Endodermal cell (in vitro differentiated cells): ENCODE data around the gene HSPH1. TPM values are rescaled to one million over a fixed set of nuclear protein-coding genes. Genes with fewer than 3 reads are reported as not detected.

Experiments used
- DNase-seq: peaks from one replicate; pipeline ENCODE4 v3.0.0-alpha.2; 2017
- H3K27ac ChIP-seq: 2 replicates; pipeline ENCODE4 v1.5.1; 2013; ENCODE audit warnings: mild to moderate bottlenecking, low read depth, low read length, moderate library complexity
- H3K27me3 ChIP-seq: 2 replicates; pipeline ENCODE4 v1.6.1; 2013; ENCODE audit warnings: mild to moderate bottlenecking, low read length, moderate library complexity; ENCODE audit not compliant: insufficient read depth, control insufficient read depth, poor library complexity, severe bottlenecking
- H3K36me3 ChIP-seq: 2 replicates; pipeline ENCODE4 v1.7.0; 2013; ENCODE audit warnings: mild to moderate bottlenecking, low read length, moderate library complexity; ENCODE audit not compliant: control insufficient read depth, insufficient read depth
- H3K4me1 ChIP-seq: one replicate; pipeline ENCODE4 v1.7.0; 2013; ENCODE audit warnings: low read length; ENCODE audit not compliant: control insufficient read depth, insufficient read depth
- H3K4me3 ChIP-seq: 2 replicates; pipeline ENCODE4 v1.5.1; 2013; ENCODE audit warnings: mild to moderate bottlenecking, low read length, moderate library complexity
- H3K9ac ChIP-seq: 2 replicates; pipeline ENCODE4 v1.6.1; 2013; ENCODE audit warnings: mild to moderate bottlenecking, low read length, moderate library complexity; ENCODE audit not compliant: poor library complexity, severe bottlenecking; ENCODE audit errors: extremely low read depth
- H3K9me3 ChIP-seq: 2 replicates; pipeline ENCODE4 v1.6.1; 2013; ENCODE audit warnings: mild to moderate bottlenecking, low read length, moderate library complexity; ENCODE audit not compliant: control insufficient read depth
- H3K27ac Mint-ChIP-seq: 2 replicates; pipeline ENCODE4 v1.8.0; 2020; ENCODE audit warnings: mixed read lengths
- H3K27me3 Mint-ChIP-seq: 2 replicates; pipeline ENCODE4 v1.8.0; 2021; ENCODE audit warnings: mild to moderate bottlenecking, mixed read lengths; ENCODE audit not compliant: insufficient read depth
- H3K36me3 Mint-ChIP-seq: 2 replicates; pipeline ENCODE4 v1.8.0; 2020; ENCODE audit warnings: low read depth, mixed read lengths
- H3K4me1 Mint-ChIP-seq: 2 replicates; pipeline ENCODE4 v1.8.0; 2020; ENCODE audit warnings: mixed read lengths
- H3K4me3 Mint-ChIP-seq: 2 replicates; pipeline ENCODE4 v1.8.0; 2020; ENCODE audit warnings: mild to moderate bottlenecking, moderate library complexity, mixed read lengths
- H3K9me3 Mint-ChIP-seq: 2 replicates; pipeline ENCODE4 v1.8.0; 2020; ENCODE audit warnings: mild to moderate bottlenecking, mixed read lengths
- WGBS, 2 experiments: methylation state at CpG; one replicate each; pipeline versions ENCODE4 v1.1.5 to v1.1.7; 2013; ENCODE audit warnings: missing lambda C conversion rate in 2 of 2, mixed read lengths in 1 of 2; ENCODE audit not compliant: insufficient coverage in 1 of 2, insufficient read length in 1 of 2; 5-methylcytosine and 5-hydroxymethylcytosine counted together
- total RNA-seq, 2 donors: library from RNA; stranded (reverse); fragmentation: NEBNext Ultra II Directional in 1 of 2; extraction: Animal tissue kit (Norgen Biotek cat#: 25700) in 1 of 2; gene quantifications; 2 replicates in 1 of 2; 3 replicates in 1 of 2; pipeline ENCODE4 v1.2.1, GENCODE V29; 2021
- TF ChIP-seq, protein P1 (sequence below): fragments of 200-600 bp; sonication (generic); conservative IDR thresholded peaks from 2 replicates; pipeline ENCODE4 v1.5.0; 2021; ENCODE audit warnings: antibody characterized with exemption, mild to moderate bottlenecking

Gene HSPH1
- total RNA-seq, 2 donors from 2014 or later, result 88.0 to 120 TPM

DNA sequence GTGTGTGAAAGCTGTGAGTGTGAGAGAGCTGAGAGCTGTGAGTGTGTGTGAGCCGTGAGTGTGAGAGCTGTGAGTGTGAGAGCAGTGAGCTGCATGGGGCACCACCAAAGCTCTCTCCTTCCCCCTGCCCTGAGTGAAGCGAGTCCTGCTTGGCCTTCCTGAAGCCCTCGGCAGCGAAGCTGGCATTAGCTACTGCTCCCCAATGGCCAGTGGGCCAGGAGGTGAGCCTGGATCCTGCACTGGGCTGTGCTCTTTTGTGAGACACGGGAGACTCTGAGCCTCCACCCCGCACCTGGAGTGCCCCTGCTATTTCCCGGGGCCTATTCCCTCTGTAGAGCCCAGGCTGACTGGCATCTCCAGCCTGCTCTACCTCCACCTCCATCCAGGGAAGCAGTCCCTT lies 51.5 kb downstream of the HSPH1 start:
- Mint-ChIP-seq H3K27me3 (peaks cover 3% of the 10 kb centered on the region), H3K9me3 (no peaks in the 10 kb centered on the region), H3K4me1 (peaks cover 10% of the 10 kb centered on the region), H3K4me3 (no peak overlapping the region), H3K36me3 (no peaks in the 10 kb centered on the region), H3K27ac (no peak overlapping the region)
- TF ChIP-seq, protein P1, sequence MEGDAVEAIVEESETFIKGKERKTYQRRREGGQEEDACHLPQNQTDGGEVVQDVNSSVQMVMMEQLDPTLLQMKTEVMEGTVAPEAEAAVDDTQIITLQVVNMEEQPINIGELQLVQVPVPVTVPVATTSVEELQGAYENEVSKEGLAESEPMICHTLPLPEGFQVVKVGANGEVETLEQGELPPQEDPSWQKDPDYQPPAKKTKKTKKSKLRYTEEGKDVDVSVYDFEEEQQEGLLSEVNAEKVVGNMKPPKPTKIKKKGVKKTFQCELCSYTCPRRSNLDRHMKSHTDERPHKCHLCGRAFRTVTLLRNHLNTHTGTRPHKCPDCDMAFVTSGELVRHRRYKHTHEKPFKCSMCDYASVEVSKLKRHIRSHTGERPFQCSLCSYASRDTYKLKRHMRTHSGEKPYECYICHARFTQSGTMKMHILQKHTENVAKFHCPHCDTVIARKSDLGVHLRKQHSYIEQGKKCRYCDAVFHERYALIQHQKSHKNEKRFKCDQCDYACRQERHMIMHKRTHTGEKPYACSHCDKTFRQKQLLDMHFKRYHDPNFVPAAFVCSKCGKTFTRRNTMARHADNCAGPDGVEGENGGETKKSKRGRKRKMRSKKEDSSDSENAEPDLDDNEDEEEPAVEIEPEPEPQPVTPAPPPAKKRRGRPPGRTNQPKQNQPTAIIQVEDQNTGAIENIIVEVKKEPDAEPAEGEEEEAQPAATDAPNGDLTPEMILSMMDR, result no peak
- Histone ChIP-seq H3K36me3 (no peaks in the 10 kb centered on the region), H3K9ac (no peak overlapping the region), H3K4me3 (no peak overlapping the region), H3K27ac (no peak overlapping the region), H3K27me3 (no peaks in the 10 kb centered on the region), H3K9me3 (peaks cover 9% of the 10 kb centered on the region), H3K4me1 (no peaks in the 10 kb centered on the region)
- WGBS, 2 experiments, result 89 to 93% methylated on average over 3 to 7 of the region's 7 CpGs
- DNase-seq, result no peak

DNA sequence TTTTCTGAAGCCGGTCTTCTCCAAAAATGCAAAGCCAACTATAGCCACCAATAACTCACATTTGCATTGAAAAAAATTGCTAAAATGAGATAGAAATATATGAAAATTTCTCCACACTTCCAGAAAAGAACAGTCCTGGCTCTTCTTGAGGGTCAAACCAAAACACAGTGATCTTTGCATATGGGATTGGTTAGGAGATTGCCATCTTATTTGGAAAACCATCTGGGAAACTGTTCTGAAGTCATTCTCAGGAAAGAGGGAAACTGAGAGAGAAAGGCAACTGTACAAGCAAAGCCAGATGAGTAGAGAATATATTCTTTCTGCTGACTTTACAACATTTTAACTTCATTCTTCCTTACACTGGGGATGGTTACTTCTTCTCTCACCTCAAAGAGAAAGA lies 54.6 kb downstream of the HSPH1 start:
- WGBS, 2 experiments, result 100% methylated on average over 1 of the region's 1 CpG; no CpG with 5 or more reads in 1 of the 2 experiments

DNA sequence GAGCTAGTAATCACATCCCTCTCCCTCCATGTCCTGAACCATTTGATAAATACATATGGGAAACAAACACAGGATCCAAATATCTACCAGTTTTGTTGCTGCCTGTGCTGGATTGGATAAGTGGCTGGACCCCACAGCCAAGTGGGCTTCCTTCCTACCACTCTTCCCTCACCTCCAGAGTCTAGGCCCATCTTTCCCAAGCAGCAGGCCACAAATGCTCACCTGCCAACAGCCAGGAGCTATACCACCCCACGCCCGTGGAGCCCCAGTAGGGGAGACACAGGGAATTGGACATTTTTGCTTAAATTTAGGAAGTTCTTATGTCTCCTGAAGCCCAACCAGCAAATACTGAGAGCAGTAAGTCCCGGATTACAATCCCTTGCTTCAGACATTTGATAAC lies 55.8 kb downstream of the HSPH1 start:
- no peaks in the 10 kb centered on the region for H3K4me1 ChIP-seq
- H3K27ac Mint-ChIP-seq, result no peak overlapping the region
- peak; percentile 13 for DNase-seq
- H3K9me3 ChIP-seq, result no peaks in the 10 kb centered on the region
- no peaks in the 10 kb centered on the region for H3K36me3 ChIP-seq
- no peak overlapping the region for H3K4me3 ChIP-seq
- no peaks in the 10 kb centered on the region for H3K27me3 ChIP-seq
- peaks cover 1% of the 10 kb centered on the region for H3K4me1 Mint-ChIP-seq
- no peak overlapping the region for H3K27ac ChIP-seq
- WGBS, 2 experiments, result 96 to 100% methylated on average over 3 of the region's 3 CpGs
- no peak overlapping the region for H3K4me3 Mint-ChIP-seq
- no peaks in the 10 kb centered on the region for H3K9me3 Mint-ChIP-seq
- TF ChIP-seq, protein P1, result no peak
- peaks cover 10% of the 10 kb centered on the region for H3K27me3 Mint-ChIP-seq
- no peak overlapping the region for H3K9ac ChIP-seq
- no peaks in the 10 kb centered on the region for H3K36me3 Mint-ChIP-seq

More for the DNA sequence above, 54.6 kb downstream of the HSPH1 start:
- Mint-ChIP-seq H3K4me3 (no peak overlapping the region), H3K9me3 (no peaks in the 10 kb centered on the region), H3K27me3 (peaks cover 10% of the 10 kb centered on the region), H3K4me1 (peaks cover 1% of the 10 kb centered on the region), H3K27ac (no peak overlapping the region), H3K36me3 (no peaks in the 10 kb centered on the region)
- Histone ChIP-seq H3K9me3 (no peaks in the 10 kb centered on the region), H3K36me3 (no peaks in the 10 kb centered on the region), H3K27ac (no peak overlapping the region), H3K4me3 (no peak overlapping the region), H3K9ac (no peak overlapping the region), H3K4me1 (no peaks in the 10 kb centered on the region), H3K27me3 (no peaks in the 10 kb centered on the region)
- TF ChIP-seq, protein P1, result no peak
- DNase-seq, result no peak
